Sciatic nerve (tissue), 2 donors: Measurements from ENCODE around the gene RASA4. TPM values are rescaled to one million over a fixed set of nuclear protein-coding genes. Genes with fewer than 3 reads are reported as not detected.
"Not testable (repeated sequence)": the region's sequence is repeated elsewhere in the genome, so short reads cannot be mapped to it uniquely, and the experiment has no call there.

ENCODE experiments used
- ATAC-seq: fragments of 200-7000 bp; cut with Tn5 transposase; one replicate; pipeline ENCODE4 v1.9.1; 2020; ENCODE audit warnings: mild to moderate bottlenecking, moderate library complexity
- DNase-seq: peaks from one replicate; pipeline ENCODE4 v3.0.0-alpha.2; 2020; ENCODE audit warnings: low spot score
- intact Hi-C: fragments of 100-400 bp; cut with DNase I; formaldehyde crosslinking; loops from one replicate; pipeline ENCODE4 v1.14.2; 2022
- total RNA-seq: library from RNA; stranded (reverse); fragmentation: NEBNext Ultra II Directional; extraction: Animal tissue kit (Norgen Biotek cat#: 25700); gene quantifications from one replicate; pipeline ENCODE4 v1.2.1, GENCODE V29; 2021
- donor health status: DM: no; HTN: no; CAD: no.
- donor health status: DM: no; HTN: no; CAD: no.

The RASA4 gene
- total RNA-seq: 233 TPM

DNA sequence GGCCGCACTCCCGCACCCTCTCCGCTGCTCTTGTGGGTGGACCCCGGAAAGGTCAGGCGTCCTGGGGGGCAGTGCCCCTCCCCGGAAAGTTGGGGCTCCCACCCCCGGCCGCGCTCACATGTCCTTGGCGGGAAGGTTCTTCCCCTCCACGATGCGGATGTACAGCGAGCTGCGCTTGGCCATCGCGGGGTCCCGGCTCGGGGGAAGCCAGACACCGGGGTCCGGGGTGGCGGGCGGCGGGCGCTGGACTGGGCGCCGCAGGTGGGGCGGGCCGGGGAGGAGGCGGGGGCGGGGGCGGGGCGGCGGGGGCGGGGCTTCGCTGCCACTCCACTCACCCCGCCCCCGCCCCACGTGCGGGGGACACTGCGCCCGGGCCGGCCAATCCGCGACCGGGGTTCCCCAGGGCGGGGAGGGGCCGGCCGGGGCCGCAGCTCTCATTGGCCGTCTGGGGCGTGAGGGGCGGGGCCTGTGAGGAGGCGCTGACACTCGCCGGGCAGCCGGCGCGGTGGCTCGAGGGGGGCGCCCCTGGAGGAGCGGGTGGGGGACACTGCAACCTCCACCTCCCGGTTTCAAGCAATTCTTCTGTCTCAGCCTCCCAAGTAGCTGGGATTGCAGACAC is at the start of gene RASA4:
TSS of gene RASA4 (minus strand) at position 250 of the 619 bp plus-strand sequence. CDS start at position 183, 67 bp downstream.
- intact Hi-C loops: not testable (repeated sequence)
- DNase-seq: peak; percentile 78
- ATAC-seq: peak; percentile 92

- DNase-seq: peak; percentile 51
- ATAC-seq, intact Hi-C loops: not testable (repeated sequence)
Observed at GRCh38 chr7:102664765-102665164, 48.2 kb upstream of the RASA4 start.

DNA sequence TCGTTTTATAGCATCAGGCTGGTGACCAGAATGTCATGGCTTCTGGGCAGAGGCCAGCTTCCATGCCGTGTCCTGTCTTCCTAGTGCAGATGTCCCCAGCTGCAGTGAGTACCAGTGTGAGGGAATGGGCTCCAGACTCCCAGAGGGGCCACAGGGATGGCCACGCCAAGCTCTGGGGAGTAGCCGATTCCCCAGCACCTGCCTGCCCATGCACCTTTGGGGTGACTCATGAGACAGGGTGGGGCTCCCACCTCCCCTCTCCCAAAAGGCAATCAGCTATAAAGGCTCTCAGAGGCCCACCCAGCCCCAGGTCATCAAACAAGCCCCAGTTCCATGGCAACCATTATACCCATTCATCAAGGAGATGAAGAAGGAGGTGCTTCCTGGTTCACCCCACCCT is 33.4 kb upstream of the RASA4 start, which contains the start of gene SPDYE2B:
TSS of gene SPDYE2B (plus strand) at position 396 of the 400 bp plus-strand sequence. CDS start 2,030 bp downstream, outside the sequence.
- intact Hi-C loops, DNase-seq: not testable (repeated sequence)
- peak; percentile 32 for ATAC-seq

GRCh38 chr7:102647813-102648212 is 31.3 kb upstream of the RASA4 start:
- intact Hi-C loops: not testable (repeated sequence)
- ATAC-seq: peak; percentile 18
- DNase-seq: peak; percentile 46

DNA sequence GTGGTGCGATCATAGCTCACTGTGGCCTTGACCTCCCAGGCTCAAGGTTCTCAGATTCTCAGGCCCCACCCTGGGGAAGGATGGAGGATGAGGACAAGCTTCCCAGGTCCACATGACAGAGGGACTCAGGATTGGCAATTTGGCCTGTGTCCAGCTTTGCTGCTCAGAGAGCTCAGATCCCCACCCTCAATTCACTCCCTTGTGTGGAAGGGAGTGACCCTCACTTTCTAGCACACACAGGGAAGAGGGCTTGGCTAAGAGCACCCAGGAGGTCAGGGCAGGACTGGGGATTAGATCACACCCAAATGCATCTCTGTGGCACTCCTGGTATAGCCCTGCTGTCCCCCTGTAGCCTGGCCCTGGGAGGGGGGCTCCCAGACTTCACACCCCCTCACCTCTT is 26.8 kb upstream of the RASA4 start:
- intact Hi-C loops, DNase-seq, ATAC-seq: not testable (repeated sequence)

DNA sequence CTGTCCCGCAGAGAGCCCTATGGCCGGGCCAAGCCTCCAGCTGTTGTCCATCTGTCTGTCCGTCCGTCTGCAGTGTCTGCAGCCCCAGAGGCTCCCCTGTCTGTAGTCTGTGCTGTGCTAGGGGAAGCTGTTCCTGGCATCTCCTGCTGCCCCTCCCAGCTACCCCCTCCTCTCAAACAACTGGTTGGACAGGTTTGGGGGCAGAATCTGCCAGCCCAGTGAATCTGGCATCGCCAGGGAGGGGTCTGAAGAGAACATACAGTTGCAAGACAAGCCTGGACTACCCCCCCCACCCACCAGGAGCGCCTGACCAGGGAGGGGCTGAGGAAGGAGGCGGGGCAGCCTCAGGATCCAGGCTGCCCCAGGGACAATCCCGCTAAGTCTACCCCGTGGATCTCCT is 26.1 kb upstream of the RASA4 start, which contains the start of gene UPK3BL1:
TSS of gene UPK3BL1 (minus strand) at position 101 of the 400 bp plus-strand sequence. CDS start at position 51, 50 bp downstream.
- ATAC-seq, intact Hi-C loops, DNase-seq: not testable (repeated sequence)

- intact Hi-C loops: not testable (repeated sequence)
- ATAC-seq (peak; percentile 46), DNase-seq (peak; percentile 56)
Observed at GRCh38 chr7:102638848-102639247, 22.3 kb upstream of the RASA4 start.

GRCh38 chr7:102636956-102637355 is 20.4 kb upstream of the RASA4 start:
- ATAC-seq, DNase-seq, intact Hi-C loops: not testable (repeated sequence)

GRCh38 chr7:102635354-102635753 is 18.8 kb upstream of the RASA4 start:
- DNase-seq, intact Hi-C loops: not testable (repeated sequence)
- ATAC-seq: peak; percentile 12

DNA sequence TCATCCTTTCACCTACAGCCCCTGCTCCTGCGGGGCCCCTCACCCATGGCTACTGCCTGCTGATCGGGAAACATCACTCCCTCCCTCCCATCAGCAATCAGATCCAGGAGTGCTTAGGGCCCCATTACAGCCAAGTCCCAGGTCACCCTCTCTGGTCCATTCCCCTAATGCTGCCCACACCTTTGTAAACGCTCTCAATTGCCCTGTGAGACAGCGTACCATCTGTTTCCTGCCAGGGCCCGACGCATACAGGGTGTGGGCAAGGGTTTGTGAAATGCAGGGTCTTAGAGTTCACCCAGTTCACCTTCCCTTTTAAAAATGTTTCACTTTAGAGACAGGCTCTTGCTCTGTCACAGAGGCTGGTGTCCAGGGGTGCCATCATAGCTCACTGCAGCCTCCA is 17.7 kb upstream of the RASA4 start:
- ATAC-seq, intact Hi-C loops, DNase-seq: not testable (repeated sequence)

- ATAC-seq, intact Hi-C loops: not testable (repeated sequence)
- peak; percentile 36 for DNase-seq
Observed at GRCh38 chr7:102630622-102631021, 14.1 kb upstream of the RASA4 start.

GRCh38 chr7:102627271-102627904 is 10.8 kb upstream of the RASA4 start:
- DNase-seq, intact Hi-C loops: not testable (repeated sequence)
- peak; percentile 8 for ATAC-seq

- intact Hi-C loops, ATAC-seq: not testable (repeated sequence)
- DNase-seq: peak; percentile 33
Observed at GRCh38 chr7:102618122-102618521, 1.6 kb upstream of the RASA4 start.

- intact Hi-C loops, ATAC-seq, DNase-seq: not testable (repeated sequence)
Observed at GRCh38 chr7:102615930-102616329, 626 bp downstream of the RASA4 start.

GRCh38 chr7:102614873-102615272 is 1.7 kb downstream of the RASA4 start:
- intact Hi-C loops, DNase-seq: not testable (repeated sequence)
- peak; percentile 0 for ATAC-seq

DNA sequence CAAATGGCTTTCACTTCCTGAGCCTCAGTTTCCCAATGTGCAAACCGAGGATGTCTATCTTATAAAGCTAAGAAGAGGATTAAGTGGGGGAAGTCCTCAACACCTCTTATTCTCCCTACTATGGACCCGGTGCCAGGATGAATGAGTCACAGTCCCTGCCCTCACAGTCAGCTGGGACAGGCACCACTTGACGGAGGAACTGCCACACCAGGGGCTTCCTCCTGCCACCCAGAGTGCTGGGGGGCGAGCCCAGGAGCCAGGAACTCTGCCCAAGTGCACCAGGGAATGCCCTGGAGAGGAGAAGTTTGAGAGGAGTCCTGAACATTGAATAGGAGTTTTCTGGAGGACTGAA is 2.2 kb downstream of the RASA4 start:
- intact Hi-C loops, ATAC-seq, DNase-seq: not testable (repeated sequence)

GRCh38 chr7:102613575-102614345 is 2.8 kb downstream of the RASA4 start:
- ATAC-seq, intact Hi-C loops: not testable (repeated sequence)
- peak; percentile 48 for DNase-seq

- peak; percentile 2 for ATAC-seq
- peak; percentile 68 for DNase-seq
- intact Hi-C loops: not testable (repeated sequence)
Observed at GRCh38 chr7:102611675-102612325, 4.8 kb downstream of the RASA4 start.
